NT2/D1 (cell line): Measurements from ENCODE around the gene CDK14.

ENCODE experiments used
- SUZ12 ChIP-seq: IDR thresholded peaks from 2 replicates; pipeline ENCODE4 v1.6.1; 2011; ENCODE audit not compliant: insufficient read length, insufficient read depth; ENCODE audit errors: extremely low read depth
- YY1 ChIP-seq: IDR thresholded peaks from 2 replicates; pipeline ENCODE4 v1.6.1; 2011; ENCODE audit not compliant: insufficient read length, insufficient read depth

GRCh38 chr7:91140982-91141381 lies 544.9 kb downstream of the CDK14 start:
- no peak for TF ChIP-seq SUZ12
- no peak for TF ChIP-seq YY1
